Spleen (tissue), 11 donors: ENCODE measurements around the gene GTPBP1. TPM values are rescaled to one million over a fixed set of nuclear protein-coding genes. Genes with fewer than 3 reads are reported as not detected.
A peak's percentile ranks its signal among the peaks of the same experiment; 100 is the strongest.

Experiments
- DNase-seq: peaks from one replicate; pipeline ENCODE4 v3.0.0-alpha.2; 2020
- H3K27ac ChIP-seq, 8 donors: fragments of 200-600 bp; sonication (generic) in 7 of 8; 1 replicate in 4 of 8; 2 replicates in 4 of 8; pipeline versions ENCODE4 v1.5.0 to v1.8.0; 2016 to 2021; ENCODE audit warnings: inconsistent platforms in 4 of 8, mild to moderate bottlenecking in 4 of 8, moderate library complexity in 1 of 8
- H3K27me3 ChIP-seq, 7 donors: fragments of 200-600 bp; sonication (generic) in 6 of 7; replicated peaks in 1 of 7; 1 replicate in 4 of 7; 2 replicates in 3 of 7; pipeline versions ENCODE4 v1.5.0 to v1.8.0; 2016 to 2021; ENCODE audit warnings: inconsistent platforms in 3 of 7, mild to moderate bottlenecking in 1 of 7
- H3K36me3 ChIP-seq, 6 donors: fragments of 200-600 bp; sonication (generic) in 5 of 6; 1 replicate in 4 of 6; 2 replicates in 2 of 6; pipeline versions ENCODE4 v1.5.0 to v1.8.0; 2016 to 2021; ENCODE audit warnings: inconsistent platforms in 2 of 6
- H3K4me1 ChIP-seq, 6 donors: fragments of 200-600 bp; sonication (generic) in 5 of 6; 1 replicate in 3 of 6; 2 replicates in 3 of 6; pipeline versions ENCODE4 v1.5.0 to v1.8.0; 2016 to 2021; ENCODE audit warnings: inconsistent platforms in 3 of 6
- H3K4me3 ChIP-seq, 8 donors: fragments of 200-600 bp; sonication (generic) in 7 of 8; 1 replicate in 4 of 8; 2 replicates in 4 of 8; pipeline versions ENCODE4 v1.5.0 to v1.8.0; 2016 to 2021; ENCODE audit warnings: inconsistent platforms in 4 of 8, mild to moderate bottlenecking in 4 of 8, moderate library complexity in 2 of 8
- H3K9me3 ChIP-seq, 8 donors: fragments of 200-600 bp; sonication (generic) in 7 of 8; 1 replicate in 4 of 8; 2 replicates in 4 of 8; pipeline versions ENCODE4 v1.5.0 to v1.8.0; 2016 to 2021; ENCODE audit warnings: inconsistent platforms in 4 of 8
- CTCF ChIP-seq, 11 experiments: fragments of 200-600 bp in 7 of 11; fragments of 450-650 bp in 4 of 11; sonication (generic) in 4 of 11; IDR thresholded peaks in 8 of 11; conservative IDR thresholded peaks in 3 of 11; 1 replicate in 7 of 11; 2 replicates in 4 of 11; pipeline versions ENCODE4 v1.4.0 to v1.8.0; 2016 to 2021; ENCODE audit warnings: antibody characterized with exemption in 11 of 11, inconsistent platforms in 4 of 11, mild to moderate bottlenecking in 1 of 11
- POLR2A ChIP-seq, 3 donors: fragments of 450-650 bp; IDR thresholded peaks; one replicate each; pipeline ENCODE4 v1.5.1; 2017; ENCODE audit warnings: antibody characterized with exemption in 3 of 3, mild to moderate bottlenecking in 1 of 3
- POLR2AphosphoS5 ChIP-seq, 3 donors: sonication (generic); formaldehyde crosslinking; IDR thresholded peaks; one replicate each; pipeline ENCODE4 v1.5.1; 2017; ENCODE audit warnings: antibody characterized with exemption in 3 of 3
- WGBS, 5 donors: extraction: QIAGEN DNeasy Blood & Tissue Kit in 3 of 5; methylation state at CpG; one replicate each; pipeline versions ENCODE4 v1.1.5 to v1.1.7; 2013 to 2018; 5-methylcytosine and 5-hydroxymethylcytosine counted together
- intact Hi-C: fragments of 100-400 bp; cut with DNase I; formaldehyde crosslinking; loops from one replicate; pipeline ENCODE4 v1.15.0; 2023; ENCODE audit warnings: low total_unique reads
- polyA plus RNA-seq, 3 donors: library from polyadenylated mRNA; stranded (reverse); fragments of 200-250 nt; gene quantifications; one replicate each; pipeline ENCODE4 v1.2.1, GENCODE V29; 2013
- total RNA-seq, 7 donors: library from RNA; depleted of rRNA in 3 of 7; stranded (reverse); fragments of >200 nt in 3 of 7; fragmentation: NEBNext Ultra II Directional in 4 of 7; extraction: Animal tissue kit (Norgen Biotek cat#: 25700) in 4 of 7; gene quantifications; one replicate each; pipeline versions ENCODE4 v1.1.0 to v1.2.1, GENCODE V29; 2016 to 2021
- donor health status: healthy with polysubstance abuse.
- donor health status: DM: no; HTN: no; CAD: no; lungs with moderate emphysema.
- donor health status: DM: no; HTN: no; CAD: no.
- donor health status: Bipolar disorder and iron deficiency.
- donor health status: healthy.
- donor health status: DM: no; HTN: no; CAD: no.
- donor health status: DM: yes; HTN: yes; CAD: no.

Gene GTPBP1
- total and polyA plus RNA-seq, 10 donors = 9.7 to 134 (median 91.3) TPM

GRCh38 chr22:38773363-38773946 lies 67.7 kb downstream of the GTPBP1 start:
- intact Hi-C loops = no loop called here
- 90 to 97% (median 95%) methylated on average over 4 of the region's 4 CpGs for WGBS, 5 donors
- H3K4me3 ChIP-seq = no peak overlapping the region

GRCh38 chr22:38774496-38775166 lies 68.9 kb downstream of the GTPBP1 start:
- peaks cover 0 to 15% (median 3%) of the 10 kb centered on the region in 6 donors for H3K4me1 ChIP-seq
- WGBS, 5 donors = 76 to 86% (median 80%) methylated on average over 11 of the region's 11 CpGs
- no peak for DNase-seq
- no peak overlapping the region for H3K4me3 ChIP-seq
- no peaks in the 10 kb centered on the region for H3K9me3 ChIP-seq
- no peak for TF ChIP-seq POLR2AphosphoS5 (IDR thresholded peaks at IDR 0.05)
- TF ChIP-seq CTCF (IDR thresholded peaks at IDR 0.05 in 8 of 11, conservative IDR thresholded peaks at IDR 0.05 in 3 of 11) = no peak
- TF ChIP-seq POLR2A (IDR thresholded peaks at IDR 0.05) = no peak
- no peak overlapping the region for H3K27ac ChIP-seq
- H3K27me3 ChIP-seq = no peaks in the 10 kb centered on the region
- intact Hi-C loops = no loop called here
- H3K36me3 ChIP-seq = peaks cover 0 to 22% (median 4%) of the 10 kb centered on the region in 6 donors

More at GRCh38 chr22:38773363-38773946, 67.7 kb downstream of the GTPBP1 start:
- Histone ChIP-seq H3K36me3 (peaks cover 0 to 10% (median 0%) of the 10 kb centered on the region in 6 donors), H3K27ac (no peak overlapping the region), H3K4me1 (peaks cover 0 to 23% (median 11%) of the 10 kb centered on the region in 6 donors), H3K27me3 (no peaks in the 10 kb centered on the region), H3K9me3 (no peaks in the 10 kb centered on the region)
- no peak for TF ChIP-seq POLR2AphosphoS5 (IDR thresholded peaks at IDR 0.05)
- no peak for TF ChIP-seq POLR2A (IDR thresholded peaks at IDR 0.05)
- no peak for TF ChIP-seq CTCF (IDR thresholded peaks at IDR 0.05 in 8 of 11, conservative IDR thresholded peaks at IDR 0.05 in 3 of 11)
- DNase-seq = no peak

- Histone ChIP-seq H3K9me3 (no peaks in the 10 kb centered on the region), H3K4me1 (peaks cover 0 to 15% (median 3%) of the 10 kb centered on the region in 6 donors), H3K4me3 (no peak overlapping the region), H3K27ac (peak overlapping the region in 1 of 8 donors; percentile 1), H3K36me3 (peaks cover 0 to 32% (median 10%) of the 10 kb centered on the region in 6 donors), H3K27me3 (no peaks in the 10 kb centered on the region)
- no peak for TF ChIP-seq POLR2AphosphoS5 (IDR thresholded peaks at IDR 0.05)
- TF ChIP-seq POLR2A (IDR thresholded peaks at IDR 0.05) = no peak
- no peak for TF ChIP-seq CTCF (IDR thresholded peaks at IDR 0.05 in 8 of 11, conservative IDR thresholded peaks at IDR 0.05 in 3 of 11)
- intact Hi-C loops = no loop called here
- no peak for DNase-seq
- 72 to 74% (median 72%) methylated on average over 12 to 13 of the region's 13 CpGs for WGBS, 5 donors
Measured at GRCh38 chr22:38775656-38776055, 69.9 kb downstream of the GTPBP1 start.

- no peak for DNase-seq
- WGBS, 5 donors = 43 to 61% (median 51%) methylated on average over 6 of the region's 6 CpGs
- TF ChIP-seq POLR2AphosphoS5 (IDR thresholded peaks at IDR 0.05) (no peak), POLR2A (IDR thresholded peaks at IDR 0.05) (no peak), CTCF (IDR thresholded peaks at IDR 0.05 in 8 of 11, conservative IDR thresholded peaks at IDR 0.05 in 3 of 11) (no peak)
- Histone ChIP-seq H3K27ac (peak overlapping the region in 1 of 8 donors; percentile 1), H3K36me3 (peaks cover 0 to 36% (median 12%) of the 10 kb centered on the region in 6 donors), H3K4me3 (no peak overlapping the region), H3K4me1 (peaks cover 0 to 15% (median 3%) of the 10 kb centered on the region in 6 donors), H3K9me3 (no peaks in the 10 kb centered on the region), H3K27me3 (no peaks in the 10 kb centered on the region)
- intact Hi-C loops = no loop called here
Measured at GRCh38 chr22:38776086-38776485, 70.3 kb downstream of the GTPBP1 start.
